HepG2 (cell line): ENCODE measurements around the gene SEPTIN2. TPM values are rescaled to one million over a fixed set of nuclear protein-coding genes. Genes with fewer than 3 reads are reported as not detected.
A peak's percentile ranks its signal among the peaks of the same experiment; 100 is the strongest.

ENCODE experiments used
- BRD4 ChIP-seq: sonication (generic); formaldehyde crosslinking; IDR thresholded peaks from 2 replicates; pipeline ENCODE4 v1.4.0; 2020; ENCODE audit warnings: missing genetic modification reagents
- CENPX ChIP-seq: sonication (generic); formaldehyde crosslinking; IDR thresholded peaks from 2 replicates; pipeline ENCODE4 v1.9.0; 2021; ENCODE audit warnings: mild to moderate bottlenecking, missing genetic modification reagents, moderate library complexity
- CHD4 ChIP-seq: fragments of 200-600 bp; sonication (generic); IDR thresholded peaks from 2 replicates; pipeline ENCODE4 v1.7.0; 2017; ENCODE audit warnings: mild to moderate bottlenecking, low read length, borderline replicate concordance
- HDAC6 ChIP-seq: fragments of 200-600 bp; sonication (generic); IDR thresholded peaks from 2 replicates; pipeline ENCODE4 v1.7.0; 2017; ENCODE audit warnings: mild to moderate bottlenecking, antibody characterized with exemption, low read length, low read depth
- JARID2 ChIP-seq: sonication (generic); formaldehyde crosslinking; IDR thresholded peaks from 2 replicates; pipeline ENCODE4 v1.8.1; 2023; ENCODE audit warnings: missing genetic modification reagents, inconsistent platforms; ENCODE audit not compliant: insufficient replicate concordance
- MTA3 ChIP-seq: sonication (generic); formaldehyde crosslinking; IDR thresholded peaks from 2 replicates; pipeline ENCODE4 v1.4.0; 2020; ENCODE audit warnings: missing genetic modification reagents
- NCOA2 ChIP-seq: sonication (generic); formaldehyde crosslinking; IDR thresholded peaks from 2 replicates; pipeline ENCODE4 v1.8.0; 2022; ENCODE audit warnings: inconsistent platforms
- NFKB2 ChIP-seq: sonication (generic); formaldehyde crosslinking; IDR thresholded peaks from 2 replicates; pipeline ENCODE4 v1.4.0; 2020; ENCODE audit warnings: missing genetic modification reagents, borderline replicate concordance
- PHF8 ChIP-seq: sonication (generic); formaldehyde crosslinking; IDR thresholded peaks from 2 replicates; pipeline ENCODE4 v1.5.0; 2020; ENCODE audit warnings: missing genetic modification reagents
- REXO4 ChIP-seq: sonication (generic); formaldehyde crosslinking; IDR thresholded peaks from 2 replicates; pipeline ENCODE4 v1.8.0; 2022; ENCODE audit warnings: missing genetic modification reagents, mild to moderate bottlenecking, borderline replicate concordance
- SRF ChIP-seq: IDR thresholded peaks from 2 replicates; pipeline ENCODE4 v1.6.1; 2011; ENCODE audit warnings: mild to moderate bottlenecking, low read depth, low read length, moderate library complexity
- TOE1 ChIP-seq: sonication (generic); formaldehyde crosslinking; IDR thresholded peaks from 2 replicates; pipeline ENCODE4 v1.4.0; 2020; ENCODE audit warnings: mild to moderate bottlenecking, missing genetic modification reagents
- ZBTB10 ChIP-seq: sonication (generic); formaldehyde crosslinking; IDR thresholded peaks from 2 replicates; pipeline ENCODE4 v1.4.0; 2020; ENCODE audit warnings: missing genetic modification reagents, borderline replicate concordance
- ZFP41 ChIP-seq: sonication (generic); formaldehyde crosslinking; IDR thresholded peaks from 2 replicates; pipeline ENCODE4 v1.4.0; 2020; ENCODE audit warnings: mild to moderate bottlenecking, missing genetic modification reagents, borderline replicate concordance
- ZNF329 ChIP-seq: sonication (generic); formaldehyde crosslinking; IDR thresholded peaks from 2 replicates; pipeline ENCODE4 v1.9.0; 2021; ENCODE audit warnings: low read depth, mild to moderate bottlenecking, missing genetic modification reagents
- ZNF841 ChIP-seq: sonication (generic); formaldehyde crosslinking; IDR thresholded peaks from 2 replicates; pipeline ENCODE4 v1.8.1; 2023; ENCODE audit warnings: missing genetic modification reagents, borderline replicate concordance
- polyA plus RNA-seq, 8 experiments: library from polyadenylated mRNA; depleted of rRNA in 3 of 8; stranded (reverse) in 7 of 8; unstranded in 1 of 8; fragments of >200 nt; fragmentation: Illumina TruSeq in 4 of 8; extraction: Trizol in 4 of 8; gene quantifications; 2 replicates each; pipeline versions ENCODE4 v1.2.1 to v1.2.3, GENCODE V29; 2011 to 2016; ENCODE audit warnings: low read depth in 4 of 8, missing spikeins in 1 of 8, mixed read lengths in 1 of 8; ENCODE audit not compliant: insufficient read depth in 1 of 8
- total RNA-seq, 5 experiments: library from RNA; depleted of rRNA; stranded (reverse); fragments of >200 nt; fragmentation: Illumina TruSeq; extraction: Trizol; gene quantifications; 2 replicates each; pipeline ENCODE4 v1.2.3, GENCODE V29; 2016; ENCODE audit warnings: low read depth in 1 of 5
- TF ChIP-seq, protein P1 (sequence below): sonication (generic); formaldehyde crosslinking; IDR thresholded peaks from 2 replicates; pipeline ENCODE4 v1.9.0; 2021; ENCODE audit warnings: missing genetic modification reagents, mild to moderate bottlenecking, borderline replicate concordance
- TF ChIP-seq, protein P2 (sequence below): sonication (generic); formaldehyde crosslinking; IDR thresholded peaks from 2 replicates; pipeline ENCODE4 v1.4.0; 2020; ENCODE audit warnings: mild to moderate bottlenecking, missing genetic modification reagents
- TF ChIP-seq, protein P3 (sequence below): sonication (generic); formaldehyde crosslinking; IDR thresholded peaks from 2 replicates; pipeline ENCODE4 v1.5.0; 2020; ENCODE audit warnings: missing genetic modification reagents, mild to moderate bottlenecking, borderline replicate concordance
- TF ChIP-seq, protein P4 (sequence below): sonication (generic); formaldehyde crosslinking; IDR thresholded peaks from 2 replicates; pipeline ENCODE4 v1.8.0; 2022; ENCODE audit warnings: mild to moderate bottlenecking, missing genetic modification reagents, moderate library complexity
- TF ChIP-seq, protein P5 (sequence below): sonication (generic); formaldehyde crosslinking; IDR thresholded peaks from 2 replicates; pipeline ENCODE4 v1.5.1; 2020; ENCODE audit warnings: mild to moderate bottlenecking, missing genetic modification reagents, borderline replicate concordance

SEPTIN2 gene
- total and polyA plus RNA-seq, 2 of the 13 experiments (the other 11 are each of a cell fraction or from before 2014, with no cell fraction given), result 493 to 733 TPM

DNA sequence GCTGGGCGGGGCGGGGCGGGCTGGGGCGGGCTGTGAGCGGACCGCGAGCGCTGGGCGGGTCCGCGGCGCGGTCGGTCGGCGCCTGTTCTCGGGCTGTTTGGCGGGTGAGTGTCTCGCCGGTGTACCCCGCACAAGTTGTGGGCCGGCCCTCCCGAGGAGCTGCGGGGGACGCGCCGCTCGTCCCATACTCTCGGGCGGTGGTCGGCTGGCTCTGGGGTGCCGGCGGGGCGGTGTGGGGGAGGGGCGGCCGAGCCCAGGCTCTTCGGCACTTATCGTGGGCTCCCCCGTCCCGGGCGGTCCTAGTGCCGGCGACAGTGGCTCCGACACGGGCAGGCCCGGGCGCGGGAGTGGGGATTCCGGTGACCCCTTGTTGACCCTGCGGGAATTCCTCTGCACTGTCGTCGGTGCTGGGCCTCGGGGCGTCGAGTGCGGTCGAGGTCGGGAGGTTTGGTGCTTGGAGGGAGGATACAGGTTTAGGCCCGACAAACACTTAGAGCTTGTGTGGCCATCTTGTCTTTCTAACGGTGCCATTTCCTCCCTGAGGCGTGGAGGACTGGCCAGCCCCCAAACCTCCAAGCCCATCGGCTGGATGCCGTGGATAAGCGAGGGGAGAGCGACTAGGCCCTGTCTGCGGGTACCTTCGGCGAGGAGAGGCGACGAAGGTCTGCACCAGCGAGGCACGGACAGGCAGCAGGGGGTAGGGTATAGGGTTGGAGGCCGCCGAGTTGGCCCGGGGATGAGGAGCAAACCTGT lies at the start of gene SEPTIN2 (continued):
- TF ChIP-seq, protein P1, sequence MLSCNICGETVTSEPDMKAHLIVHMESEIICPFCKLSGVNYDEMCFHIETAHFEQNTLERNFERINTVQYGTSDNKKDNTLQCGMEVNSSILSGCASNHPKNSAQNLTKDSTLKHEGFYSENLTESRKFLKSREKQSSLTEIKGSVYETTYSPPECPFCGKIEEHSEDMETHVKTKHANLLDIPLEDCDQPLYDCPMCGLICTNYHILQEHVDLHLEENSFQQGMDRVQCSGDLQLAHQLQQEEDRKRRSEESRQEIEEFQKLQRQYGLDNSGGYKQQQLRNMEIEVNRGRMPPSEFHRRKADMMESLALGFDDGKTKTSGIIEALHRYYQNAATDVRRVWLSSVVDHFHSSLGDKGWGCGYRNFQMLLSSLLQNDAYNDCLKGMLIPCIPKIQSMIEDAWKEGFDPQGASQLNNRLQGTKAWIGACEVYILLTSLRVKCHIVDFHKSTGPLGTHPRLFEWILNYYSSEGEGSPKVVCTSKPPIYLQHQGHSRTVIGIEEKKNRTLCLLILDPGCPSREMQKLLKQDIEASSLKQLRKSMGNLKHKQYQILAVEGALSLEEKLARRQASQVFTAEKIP (CRISPR knock-in tag), result no peak
- TF ChIP-seq ZNF329 (CRISPR knock-in tag), result peak; percentile 78
- peak; percentile 15 for TF ChIP-seq JARID2 (CRISPR knock-in tag)
- peak; percentile 79 for TF ChIP-seq BRD4 (CRISPR knock-in tag)
- TF ChIP-seq, protein P2, sequence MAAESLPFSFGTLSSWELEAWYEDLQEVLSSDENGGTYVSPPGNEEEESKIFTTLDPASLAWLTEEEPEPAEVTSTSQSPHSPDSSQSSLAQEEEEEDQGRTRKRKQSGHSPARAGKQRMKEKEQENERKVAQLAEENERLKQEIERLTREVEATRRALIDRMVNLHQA, result no peak
- TF ChIP-seq ZFP41, result no peak; the same call in 1 of the 2 replicates
- TF ChIP-seq, protein P3, sequence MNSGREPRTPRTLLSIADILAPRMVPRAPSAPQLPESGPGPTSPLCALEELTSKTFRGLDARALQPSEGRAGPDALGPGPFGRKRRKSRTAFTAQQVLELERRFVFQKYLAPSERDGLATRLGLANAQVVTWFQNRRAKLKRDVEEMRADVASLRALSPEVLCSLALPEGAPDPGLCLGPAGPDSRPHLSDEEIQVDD (CRISPR knock-in tag), result peak; percentile 89
- TF ChIP-seq, protein P4, sequence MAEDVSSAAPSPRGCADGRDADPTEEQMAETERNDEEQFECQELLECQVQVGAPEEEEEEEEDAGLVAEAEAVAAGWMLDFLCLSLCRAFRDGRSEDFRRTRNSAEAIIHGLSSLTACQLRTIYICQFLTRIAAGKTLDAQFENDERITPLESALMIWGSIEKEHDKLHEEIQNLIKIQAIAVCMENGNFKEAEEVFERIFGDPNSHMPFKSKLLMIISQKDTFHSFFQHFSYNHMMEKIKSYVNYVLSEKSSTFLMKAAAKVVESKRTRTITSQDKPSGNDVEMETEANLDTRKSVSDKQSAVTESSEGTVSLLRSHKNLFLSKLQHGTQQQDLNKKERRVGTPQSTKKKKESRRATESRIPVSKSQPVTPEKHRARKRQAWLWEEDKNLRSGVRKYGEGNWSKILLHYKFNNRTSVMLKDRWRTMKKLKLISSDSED (CRISPR knock-in tag), result 0 out of 2 replicates have a peak, but pooled peaks have one; percentile 51
- no peak for TF ChIP-seq CENPX
- TF ChIP-seq CHD4, result no peak
- TF ChIP-seq TOE1 (CRISPR knock-in tag), result no peak
- no peak; the same call in 1 of the 2 replicates for TF ChIP-seq ZNF841 (CRISPR knock-in tag)
- no peak for TF ChIP-seq NCOA2 (CRISPR knock-in tag)
- TF ChIP-seq ZBTB10 (CRISPR knock-in tag), result 0 out of 2 replicates have a peak, but pooled peaks have one; percentile 39
- TF ChIP-seq PHF8, result peak; percentile 91
- no peak for TF ChIP-seq REXO4
- TF ChIP-seq MTA3 (CRISPR knock-in tag), result 0 out of 2 replicates have a peak, but pooled peaks have one; percentile 39
- peak; percentile 92; the same call in 1 of the 2 replicates for TF ChIP-seq NFKB2 (CRISPR knock-in tag)
- no peak for TF ChIP-seq SRF
- TF ChIP-seq, protein P5, sequence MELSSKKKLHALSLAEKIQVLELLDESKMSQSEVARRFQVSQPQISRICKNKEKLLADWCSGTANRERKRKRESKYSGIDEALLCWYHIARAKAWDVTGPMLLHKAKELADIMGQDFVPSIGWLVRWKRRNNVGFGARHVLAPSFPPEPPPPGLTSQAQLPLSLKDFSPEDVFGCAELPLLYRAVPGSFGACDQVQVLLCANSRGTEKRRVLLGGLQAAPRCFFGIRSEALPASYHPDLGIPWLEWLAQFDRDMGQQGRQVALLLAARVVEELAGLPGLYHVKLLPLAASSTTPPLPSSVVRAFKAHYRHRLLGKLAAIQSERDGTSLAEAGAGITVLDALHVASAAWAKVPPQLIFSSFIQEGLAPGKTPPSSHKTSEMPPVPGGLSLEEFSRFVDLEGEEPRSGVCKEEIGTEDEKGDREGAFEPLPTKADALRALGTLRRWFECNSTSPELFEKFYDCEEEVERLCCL, result peak; percentile 87
- no peak for TF ChIP-seq HDAC6
